ENCODE measurements around the gene DIDO1. TPM values are rescaled to one million over a fixed set of nuclear protein-coding genes. Genes with fewer than 3 reads are reported as not detected.

DIDO1 gene
- total RNA-seq, 2 experiments from 2014 or later, result 45.9 to 47.4 TPM

- DNase-seq (no peak), ATAC-seq (no peak)
- TF ChIP-seq, protein P1, sequence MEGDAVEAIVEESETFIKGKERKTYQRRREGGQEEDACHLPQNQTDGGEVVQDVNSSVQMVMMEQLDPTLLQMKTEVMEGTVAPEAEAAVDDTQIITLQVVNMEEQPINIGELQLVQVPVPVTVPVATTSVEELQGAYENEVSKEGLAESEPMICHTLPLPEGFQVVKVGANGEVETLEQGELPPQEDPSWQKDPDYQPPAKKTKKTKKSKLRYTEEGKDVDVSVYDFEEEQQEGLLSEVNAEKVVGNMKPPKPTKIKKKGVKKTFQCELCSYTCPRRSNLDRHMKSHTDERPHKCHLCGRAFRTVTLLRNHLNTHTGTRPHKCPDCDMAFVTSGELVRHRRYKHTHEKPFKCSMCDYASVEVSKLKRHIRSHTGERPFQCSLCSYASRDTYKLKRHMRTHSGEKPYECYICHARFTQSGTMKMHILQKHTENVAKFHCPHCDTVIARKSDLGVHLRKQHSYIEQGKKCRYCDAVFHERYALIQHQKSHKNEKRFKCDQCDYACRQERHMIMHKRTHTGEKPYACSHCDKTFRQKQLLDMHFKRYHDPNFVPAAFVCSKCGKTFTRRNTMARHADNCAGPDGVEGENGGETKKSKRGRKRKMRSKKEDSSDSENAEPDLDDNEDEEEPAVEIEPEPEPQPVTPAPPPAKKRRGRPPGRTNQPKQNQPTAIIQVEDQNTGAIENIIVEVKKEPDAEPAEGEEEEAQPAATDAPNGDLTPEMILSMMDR (IDR thresholded peaks at IDR 0.05), result no peak
- Mint-ChIP-seq H3K27ac (peak overlapping the region; percentile 5), H3K36me3 (ENCODE audit: low read depth) (peaks cover 52% of the 10 kb centered on the region), H3K4me3 (no peak overlapping the region), H3K27me3 (no peaks in the 10 kb centered on the region), H3K4me1 (ENCODE audit: low read depth) (peaks cover 57% of the 10 kb centered on the region), H3K9me3 (no peaks in the 10 kb centered on the region)
- intact Hi-C loops (cut with micrococcal nuclease), result no loop called here
- CTCF ChIA-PET, result interaction anchor here (1.2 to 8.6 kb wide), 5 partner anchors 7 to 105 kb away, joined by 4 to 113 read pairs (median 4); partner anchors contain the start of gene DIDO1
- POLR2A ChIA-PET, result interaction anchor here (0.6 to 17.8 kb wide), 7 partner anchors 9 to 24 kb away, joined by 3 to 243 read pairs (median 5); partner anchors contain the start of gene GID8
Measured at GRCh38 chr20:62913043-62913630, 13.2 kb downstream of the DIDO1 start.

DNA sequence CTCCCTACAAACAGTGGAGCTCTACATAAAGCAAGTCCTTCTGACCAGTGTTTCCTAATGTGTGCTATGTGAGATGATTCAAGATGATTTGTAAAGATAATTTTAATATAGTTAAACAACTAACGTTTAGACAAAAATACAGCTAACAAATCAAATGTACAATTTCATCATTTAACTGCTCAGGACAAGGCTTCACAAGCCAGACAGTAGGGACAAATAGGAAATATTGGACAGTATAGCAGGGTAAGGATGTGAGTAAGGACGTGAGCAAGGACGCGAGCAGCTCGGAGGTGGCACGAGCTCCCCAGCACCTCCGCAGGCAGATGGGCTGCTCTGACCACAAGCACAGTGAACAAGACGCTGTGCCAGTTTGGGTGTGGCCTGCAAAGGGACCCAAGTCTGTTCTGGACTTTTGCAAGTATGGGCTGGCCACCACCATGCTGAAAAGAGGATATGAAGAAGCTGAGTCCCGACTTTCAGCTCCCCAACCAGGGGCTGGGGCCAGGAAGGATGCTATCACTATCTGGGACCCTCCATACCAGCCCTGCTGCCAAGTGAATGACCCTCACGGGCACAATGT, 14.5 kb downstream of the DIDO1 start:
- no peak for DNase-seq
- intact Hi-C loops (cut with micrococcal nuclease), result no loop called here
- TF ChIP-seq, protein P1 (IDR thresholded peaks at IDR 0.05), result no peak
- H3K36me3 Mint-ChIP-seq (ENCODE audit: low read depth), result peaks cover 52% of the 10 kb centered on the region
- no peak overlapping the region for H3K4me3 Mint-ChIP-seq
- ATAC-seq, result no peak
- ChIA-PET CTCF (interaction anchor here (1.9 to 8.6 kb wide), 2 partner anchors 9 to 11 kb away, joined by 6 to 113 read pairs; no protein-coding TSS in a partner anchor), POLR2A (interaction anchor here (1.0 to 17.8 kb wide), 7 partner anchors 9 to 33 kb away, joined by 3 to 243 read pairs (median 7); partner anchors contain the start of genes DIDO1 and GID8)
- no peaks in the 10 kb centered on the region for H3K27me3 Mint-ChIP-seq
- H3K9me3 Mint-ChIP-seq, result no peaks in the 10 kb centered on the region
- peak overlapping the region; percentile 20 for H3K27ac Mint-ChIP-seq
- H3K4me1 Mint-ChIP-seq (ENCODE audit: low read depth), result peaks cover 48% of the 10 kb centered on the region

DNA sequence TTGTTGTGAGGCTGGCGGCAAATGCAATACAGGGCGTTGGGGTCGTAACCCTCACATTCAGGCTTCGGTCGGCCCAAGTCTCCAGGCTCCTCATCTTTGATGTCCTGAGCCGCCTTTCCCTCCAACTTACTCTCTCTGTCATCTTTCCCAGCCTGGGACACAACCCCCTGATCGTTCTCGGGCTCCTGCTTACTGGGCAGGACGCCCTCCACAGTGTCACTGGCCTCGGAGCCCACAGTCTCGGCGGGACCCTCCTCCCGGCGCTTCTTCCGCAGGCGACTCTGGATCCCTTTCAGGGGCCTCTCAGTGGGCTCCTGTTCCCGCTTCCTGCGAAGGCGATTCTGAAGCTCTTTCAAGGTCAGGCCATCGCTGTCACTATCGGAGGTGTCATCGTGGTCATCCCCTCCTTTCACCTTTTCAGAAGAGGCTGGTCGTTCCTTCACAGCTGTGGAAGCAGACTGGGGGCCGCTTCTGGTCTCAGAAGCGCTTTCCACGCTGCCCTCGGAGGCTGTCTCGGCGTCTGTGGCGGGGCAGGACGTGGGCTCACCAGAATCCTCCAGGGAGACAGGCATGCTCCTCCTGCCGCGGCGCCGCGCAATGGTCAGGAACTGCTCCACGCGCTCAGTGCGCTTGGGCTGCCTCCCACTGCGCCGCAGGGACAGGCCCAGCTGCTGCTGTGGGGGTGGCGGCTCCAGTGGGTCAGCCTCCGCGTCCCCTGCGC, 15.4 kb downstream of the DIDO1 start:
- Mint-ChIP-seq H3K27me3 (no peaks in the 10 kb centered on the region), H3K9me3 (no peaks in the 10 kb centered on the region), H3K4me1 (ENCODE audit: low read depth) (peaks cover 42% of the 10 kb centered on the region), H3K27ac (no peak overlapping the region), H3K36me3 (ENCODE audit: low read depth) (peaks cover 57% of the 10 kb centered on the region), H3K4me3 (no peak overlapping the region)
- no peak for ATAC-seq
- ChIA-PET POLR2A (interaction anchor here (1.0 to 6.4 kb wide), 3 partner anchors 8 to 34 kb away, joined by 3 to 50 read pairs (median 8); no protein-coding TSS in a partner anchor), CTCF (interaction anchor here (1.9 to 8.6 kb wide), 2 partner anchors 10 kb away, joined by 6 to 113 read pairs; no protein-coding TSS in a partner anchor)
- TF ChIP-seq, protein P1 (IDR thresholded peaks at IDR 0.05), result no peak
- intact Hi-C loops (cut with micrococcal nuclease), result no loop called here
- no peak for DNase-seq

GRCh38 chr20:62910217-62910766, 16.0 kb downstream of the DIDO1 start:
- no peak for DNase-seq
- intact Hi-C loops (cut with micrococcal nuclease), result no loop called here
- ChIA-PET CTCF (interaction anchor here (1.5 kb wide), 1 partner anchor 20 kb away, joined by 4 read pairs; no protein-coding TSS in a partner anchor), POLR2A (interaction anchor here (1.8 to 6.4 kb wide), 2 partner anchors 9 to 11 kb away, joined by 5 to 50 read pairs; no protein-coding TSS in a partner anchor)
- Mint-ChIP-seq H3K9me3 (no peaks in the 10 kb centered on the region), H3K4me1 (ENCODE audit: low read depth) (peaks cover 35% of the 10 kb centered on the region), H3K27me3 (no peaks in the 10 kb centered on the region), H3K4me3 (no peak overlapping the region), H3K36me3 (ENCODE audit: low read depth) (peaks cover 63% of the 10 kb centered on the region), H3K27ac (no peak overlapping the region)
- TF ChIP-seq, protein P1 (IDR thresholded peaks at IDR 0.05), result no peak
- ATAC-seq, result no peak
